GM13976 (cell line): ENCODE results near the gene BCHE.

Experiments
- DNase-seq: peaks from one replicate; pipeline ENCODE4 v3.0.0; 2012; ENCODE audit warnings: low spot score
- CTCF ChIP-seq: IDR thresholded peaks from 2 replicates; pipeline ENCODE4 v1.5.1; 2012; ENCODE audit warnings: borderline replicate concordance, mild to moderate bottlenecking; ENCODE audit not compliant: insufficient read depth; ENCODE audit errors: extremely low read depth, missing control alignments, control extremely low read depth
- in situ Hi-C: fragments of 300-500 bp; cut with MboI; formaldehyde crosslinking; loops from one replicate; pipeline ENCODE4 v1.12.0; 2022; ENCODE audit warnings: low sequenced_read_pairs, mixed read lengths, inconsistent platforms; ENCODE audit not compliant: unreplicated experiment

Gene BCHE

GRCh38 chr3:165784337-165784736 is 52.9 kb downstream of the BCHE start:
- TF ChIP-seq CTCF: no peak
- in situ Hi-C loops: no loop called here

GRCh38 chr3:165783383-165783782 is 53.8 kb downstream of the BCHE start:
- no peak for TF ChIP-seq CTCF

More at GRCh38 chr3:165784337-165784736, 52.9 kb downstream of the BCHE start:
- DNase-seq: no peak

GRCh38 chr3:165778891-165779290 is 58.3 kb downstream of the BCHE start:
- in situ Hi-C loops: no loop called here
- no peak for TF ChIP-seq CTCF

More at GRCh38 chr3:165783383-165783782, 53.8 kb downstream of the BCHE start:
- in situ Hi-C loops: no loop called here
- DNase-seq: no peak

GRCh38 chr3:165778456-165778855 is 58.8 kb downstream of the BCHE start:
- in situ Hi-C loops: no loop called here
- no peak for TF ChIP-seq CTCF
- no peak for DNase-seq

More at GRCh38 chr3:165778891-165779290, 58.3 kb downstream of the BCHE start:
- DNase-seq: no peak

- in situ Hi-C loops: no loop called here
Observed at GRCh38 chr3:165775824-165776223, 61.4 kb downstream of the BCHE start.

GRCh38 chr3:165770781-165771180 is 66.4 kb downstream of the BCHE start:
- DNase-seq: no peak
- TF ChIP-seq CTCF: no peak
- in situ Hi-C loops: no loop called here

More at GRCh38 chr3:165775824-165776223, 61.4 kb downstream of the BCHE start:
- no peak for TF ChIP-seq CTCF
- DNase-seq: no peak

GRCh38 chr3:165768680-165769079 is 68.5 kb downstream of the BCHE start:
- no peak for TF ChIP-seq CTCF
- DNase-seq: no peak
- in situ Hi-C loops: no loop called here
